DMS 273 treated with DMSO at 0.1 percent for 48 hours (cell line): ENCODE measurements around the gene RND2.
"Not testable (repeated sequence)": the region's sequence is repeated elsewhere in the genome, so short reads cannot be mapped to it uniquely, and the experiment has no call there.

Source experiments
- DNase-seq: peaks from one replicate; lab custom pipeline; 2025; lab: John Stamatoyannopoulos, UW

RND2 gene

DNA sequence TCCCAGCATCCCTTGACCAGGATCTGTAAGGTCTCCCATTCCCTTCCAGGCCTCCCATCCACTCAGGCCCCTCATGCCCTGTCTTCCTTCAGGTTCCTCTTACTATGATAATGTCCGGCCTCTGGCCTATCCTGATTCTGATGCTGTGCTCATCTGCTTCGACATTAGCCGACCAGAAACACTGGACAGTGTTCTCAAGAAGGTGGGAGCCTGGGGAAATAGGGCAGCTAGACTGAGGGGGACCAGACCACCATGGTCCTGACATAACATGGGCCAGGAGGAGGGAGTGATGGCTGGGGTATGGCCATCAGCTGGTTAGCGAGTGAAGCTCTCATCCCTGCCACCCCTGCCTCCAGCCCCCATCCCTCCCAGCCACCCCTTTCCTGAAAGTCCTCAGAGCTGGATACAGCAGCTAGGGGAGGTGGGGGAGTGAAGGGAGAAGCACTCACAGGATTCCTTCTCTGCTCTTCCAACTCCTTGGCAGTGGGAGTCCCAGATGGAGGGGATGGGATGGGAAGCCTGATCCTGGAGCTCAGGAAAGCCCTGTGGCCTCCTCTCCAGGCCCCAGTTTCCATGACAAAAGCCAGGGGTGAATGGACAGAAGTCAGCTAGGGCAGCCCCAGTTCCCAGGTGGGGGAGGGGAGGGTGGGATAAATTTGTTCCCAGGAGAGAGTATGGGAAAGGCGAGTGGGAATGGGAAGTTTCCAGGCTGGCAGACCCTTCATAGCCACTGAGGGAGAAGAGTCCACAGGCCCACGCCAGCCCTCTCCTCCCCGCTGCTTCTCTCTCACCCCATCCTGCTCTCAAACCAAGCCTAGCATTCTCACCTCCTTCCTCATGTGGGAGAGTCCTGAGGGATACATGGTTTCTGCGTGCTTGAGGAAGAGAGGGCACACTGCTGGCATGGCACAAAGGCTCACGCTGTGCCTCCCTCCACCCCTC, 2.3 kb downstream of the RND2 start:
- DNase-seq, result no peak

DNA sequence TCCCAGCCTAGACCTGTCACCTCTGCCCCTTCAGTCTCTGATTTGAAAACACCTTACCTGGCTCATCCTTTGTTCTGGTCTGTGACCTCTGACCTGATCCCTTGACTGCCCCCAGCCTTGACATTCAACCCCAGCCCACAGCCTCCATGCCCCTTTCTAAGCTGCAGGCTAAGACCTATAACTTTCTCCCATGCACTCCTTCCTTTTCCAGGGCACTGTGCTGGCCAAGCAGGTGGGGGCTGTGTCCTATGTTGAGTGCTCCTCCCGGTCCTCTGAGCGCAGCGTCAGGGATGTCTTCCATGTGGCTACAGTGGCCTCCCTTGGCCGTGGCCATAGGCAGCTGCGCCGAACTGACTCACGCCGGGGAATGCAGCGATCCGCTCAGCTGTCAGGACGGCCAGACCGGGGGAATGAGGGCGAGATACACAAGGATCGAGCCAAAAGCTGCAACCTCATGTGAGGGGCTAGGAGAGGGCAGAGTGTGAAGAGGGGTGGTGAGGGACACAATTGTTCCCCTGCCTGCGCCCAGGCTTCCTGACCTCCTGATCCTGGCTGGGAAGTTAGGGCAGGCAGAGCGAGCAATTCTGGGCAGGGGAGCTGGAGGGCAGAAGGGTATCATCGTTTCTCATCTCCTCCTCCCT, 3.3 kb downstream of the RND2 start:
- no peak for DNase-seq

DNA sequence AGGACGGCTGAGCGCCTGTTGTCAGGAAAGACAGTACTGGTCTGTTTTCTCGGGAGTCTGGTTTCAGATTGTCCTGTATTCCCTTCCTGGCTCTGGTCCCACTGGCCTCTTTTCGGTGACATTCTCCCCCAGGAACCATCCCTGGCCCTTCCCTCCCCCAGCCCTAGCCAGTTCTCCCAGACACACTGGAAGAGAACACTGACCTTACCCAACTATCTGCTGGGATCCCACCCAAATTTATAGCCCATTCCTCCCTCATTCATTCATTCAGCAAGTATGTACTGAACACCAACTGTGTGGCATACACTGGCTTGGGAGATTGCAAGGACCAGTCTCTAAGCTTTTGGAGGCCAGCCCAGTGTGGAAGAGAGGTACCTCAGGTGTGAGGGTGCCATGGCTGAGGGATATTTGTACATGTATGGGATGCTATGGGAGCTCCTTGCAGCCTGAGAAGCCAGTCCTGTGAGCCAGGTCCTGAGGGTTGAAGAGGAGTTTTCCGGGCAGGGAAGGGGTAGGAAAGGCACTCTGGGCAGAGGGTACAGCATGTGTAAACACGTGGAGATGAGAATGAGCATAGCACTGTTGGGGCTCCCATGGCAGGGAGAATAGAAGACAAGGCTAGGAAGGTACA, 5.2 kb downstream of the RND2 start:
- no peak for DNase-seq

DNA sequence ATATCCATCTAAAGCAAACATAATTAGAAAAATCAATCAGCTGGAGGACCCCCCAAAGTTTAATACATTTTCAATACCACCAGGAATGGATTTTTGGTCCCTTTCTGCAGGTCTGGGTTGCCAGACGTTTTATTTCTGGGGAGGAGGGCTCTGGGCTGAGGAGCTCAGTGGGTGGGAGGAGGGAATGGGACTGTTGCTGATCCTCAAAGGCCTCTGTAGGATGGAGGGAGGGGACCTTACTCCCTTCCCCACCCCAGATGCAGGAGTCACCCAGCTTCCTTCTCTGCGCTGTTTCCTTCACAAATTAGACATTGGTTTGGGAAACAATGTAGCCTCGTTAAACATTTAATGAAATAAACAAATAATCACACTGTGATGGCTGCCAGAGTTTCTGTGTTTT, 6.6 kb downstream of the RND2 start:
- DNase-seq, result no peak

DNA sequence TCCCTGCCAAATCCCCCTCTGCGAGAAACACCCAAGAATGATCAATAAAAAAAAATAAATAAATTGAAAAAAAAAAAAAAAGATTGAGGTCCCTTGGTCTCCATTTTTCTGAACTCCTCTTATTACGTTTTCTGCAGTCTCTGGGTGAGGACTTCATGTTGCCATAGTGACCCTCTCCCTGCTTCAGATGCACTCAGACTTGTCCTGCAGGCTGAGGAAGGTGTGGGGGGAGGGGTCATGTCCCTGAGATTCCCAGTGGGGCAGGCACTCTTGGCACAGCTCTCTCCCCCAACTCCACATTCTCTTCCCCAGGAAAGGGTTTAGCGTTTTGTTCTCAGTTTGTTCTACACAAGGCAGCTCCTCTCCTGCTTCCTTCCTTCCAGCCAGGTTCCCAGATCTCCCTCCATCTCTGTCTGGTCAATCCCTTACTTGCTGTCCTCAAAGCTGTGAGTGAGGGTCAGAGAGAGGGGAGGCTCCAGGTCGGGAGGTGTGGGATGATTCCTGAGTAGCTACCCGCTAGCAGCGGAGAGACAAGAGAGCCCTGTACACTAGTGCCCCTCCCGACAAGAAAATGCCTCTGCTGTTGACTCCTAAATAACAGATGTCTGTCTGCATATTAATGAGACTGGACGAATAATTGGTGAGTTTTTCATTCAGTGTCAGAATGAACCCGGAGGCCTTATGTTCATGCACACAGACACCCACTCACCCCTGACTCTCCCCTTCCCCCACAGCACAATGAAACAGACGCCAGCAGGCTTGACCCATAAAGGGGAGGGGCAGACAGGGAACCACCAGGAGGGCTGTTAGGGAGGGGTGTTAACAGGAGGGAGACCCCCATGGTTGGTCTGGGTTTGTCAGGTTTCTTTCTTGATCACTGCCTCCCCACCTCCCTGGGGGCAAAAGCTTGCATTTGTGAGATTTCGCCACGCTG, 9.2 kb downstream of the RND2 start:
- peak; percentile 97 for DNase-seq

DNA sequence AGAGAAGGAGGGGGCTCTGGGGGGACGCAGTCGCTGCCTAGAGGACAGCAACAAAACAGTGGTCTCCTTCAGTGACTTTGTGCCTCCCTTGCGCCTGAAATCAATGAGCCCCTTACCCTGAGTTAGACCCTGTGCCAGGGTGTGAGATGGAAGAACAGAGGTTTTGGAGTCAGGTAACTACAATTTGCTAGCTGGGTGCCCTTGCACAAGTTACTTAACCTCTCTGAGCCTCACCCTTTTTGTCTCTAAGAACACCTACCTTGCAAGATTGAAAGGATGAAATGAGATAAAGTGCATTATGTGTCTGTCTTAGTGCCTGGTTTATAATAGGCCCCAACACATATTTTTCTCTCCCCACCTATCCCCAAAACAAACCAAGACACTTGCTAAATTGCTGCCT, 9.9 kb downstream of the RND2 start:
- DNase-seq, result no peak

DNA sequence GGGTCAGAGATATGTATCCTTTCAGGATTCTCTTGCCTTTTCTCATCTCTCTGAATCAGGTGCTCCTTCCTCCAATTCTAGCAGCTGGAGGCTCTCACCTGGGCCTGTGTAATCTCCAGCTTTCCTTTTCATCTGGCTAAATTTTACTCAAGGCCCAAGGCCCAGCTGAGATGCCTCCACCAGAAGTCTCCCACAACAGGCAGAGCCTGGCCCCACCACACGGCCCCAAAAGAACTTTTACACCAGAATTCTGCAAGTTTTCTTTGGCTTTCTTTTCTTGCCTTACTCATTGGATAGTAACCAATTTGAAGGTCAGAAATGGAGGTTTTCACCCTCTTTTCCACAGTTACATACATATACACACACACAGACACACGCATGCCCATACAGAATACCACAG, 14.6 kb downstream of the RND2 start:
- DNase-seq, result no peak

DNA sequence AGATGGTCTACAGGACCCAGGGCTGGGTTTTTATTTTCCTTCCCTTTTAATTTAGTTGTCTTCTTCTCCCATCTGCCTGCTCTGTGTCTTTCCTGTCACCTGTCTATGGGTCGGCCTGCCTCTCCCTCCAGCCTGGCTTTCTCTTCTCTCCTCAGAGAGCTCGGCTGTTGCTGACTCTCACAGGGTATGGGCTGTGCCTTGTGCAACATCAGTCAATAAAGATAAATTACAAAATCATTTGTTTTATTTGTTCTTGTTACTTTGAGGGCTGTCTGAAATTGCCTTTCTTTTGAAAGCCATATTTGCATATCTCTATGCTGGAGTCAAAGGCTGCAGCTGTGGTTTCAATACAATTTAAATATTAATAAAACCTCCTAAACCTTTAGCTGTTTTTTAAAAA, 15.6 kb downstream of the RND2 start:
- DNase-seq, result no peak

DNA sequence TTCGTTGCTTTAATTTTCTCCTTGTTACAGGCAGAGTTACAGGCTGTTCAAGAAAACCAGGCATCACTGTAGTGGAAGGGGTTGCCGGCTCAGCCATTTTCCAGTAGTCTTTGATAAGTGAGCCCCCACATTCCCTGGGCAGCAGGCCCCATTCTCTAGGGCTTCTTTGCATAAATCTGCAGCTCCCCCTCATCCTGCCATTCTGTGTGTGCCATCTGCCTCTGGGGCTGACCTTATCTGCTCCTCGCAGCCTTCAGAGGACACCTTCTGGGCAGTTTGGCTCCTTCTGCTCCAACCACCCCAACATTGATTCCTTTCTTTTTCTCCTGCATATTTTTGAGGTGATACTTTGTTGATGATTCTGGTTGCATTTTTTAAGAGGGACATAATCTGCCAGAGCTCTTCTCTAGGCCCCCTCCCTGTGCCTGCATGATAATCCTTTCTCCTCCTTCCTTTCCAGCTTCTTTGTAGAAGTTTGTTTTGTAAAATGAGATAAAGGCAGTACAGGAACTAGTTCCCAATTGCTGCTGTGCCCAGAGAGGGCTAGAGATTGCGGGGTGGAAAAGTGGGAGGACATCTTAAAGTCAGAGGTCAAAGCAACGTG, 17.1 kb downstream of the RND2 start:
- peak; percentile 66 for DNase-seq

DNA sequence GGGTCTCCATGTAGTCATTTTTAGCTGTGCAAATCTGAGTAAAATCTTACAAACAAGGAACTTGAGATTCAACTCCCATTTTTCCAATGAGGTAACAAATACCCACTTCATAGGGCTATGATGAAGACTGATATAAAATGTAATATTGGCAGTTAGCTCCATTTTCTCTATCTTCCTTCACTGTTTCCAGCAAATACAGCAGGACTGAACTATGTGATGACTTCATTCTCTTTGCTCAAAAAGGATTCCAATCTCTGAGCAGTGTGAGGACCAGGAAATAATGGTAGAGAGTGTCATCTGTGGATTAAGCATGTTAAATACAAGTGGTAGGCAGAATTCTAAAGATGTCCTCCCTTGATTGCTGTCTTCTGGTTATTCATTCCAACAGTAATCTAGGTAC, 18.3 kb downstream of the RND2 start:
- DNase-seq, result no peak

DNA sequence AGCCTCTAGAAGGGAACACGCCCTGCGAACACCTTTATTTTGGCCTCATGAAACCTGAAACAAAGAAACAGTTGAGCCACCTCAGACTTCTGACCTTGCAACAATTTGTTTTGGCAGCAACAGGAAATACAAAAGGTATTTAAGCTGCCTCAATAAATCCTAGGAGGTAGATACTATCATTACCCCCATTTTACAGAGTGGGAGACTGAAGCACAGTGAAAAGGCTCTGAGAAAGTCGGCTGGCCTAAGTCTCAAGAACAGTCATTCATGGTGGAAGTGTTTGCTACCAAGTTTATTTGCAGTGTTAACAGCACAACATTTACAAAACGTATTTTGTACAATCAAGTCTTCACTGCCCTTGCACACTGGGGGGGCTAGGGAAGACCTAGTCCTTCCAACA, 19.0 kb downstream of the RND2 start:
- no peak for DNase-seq

DNA sequence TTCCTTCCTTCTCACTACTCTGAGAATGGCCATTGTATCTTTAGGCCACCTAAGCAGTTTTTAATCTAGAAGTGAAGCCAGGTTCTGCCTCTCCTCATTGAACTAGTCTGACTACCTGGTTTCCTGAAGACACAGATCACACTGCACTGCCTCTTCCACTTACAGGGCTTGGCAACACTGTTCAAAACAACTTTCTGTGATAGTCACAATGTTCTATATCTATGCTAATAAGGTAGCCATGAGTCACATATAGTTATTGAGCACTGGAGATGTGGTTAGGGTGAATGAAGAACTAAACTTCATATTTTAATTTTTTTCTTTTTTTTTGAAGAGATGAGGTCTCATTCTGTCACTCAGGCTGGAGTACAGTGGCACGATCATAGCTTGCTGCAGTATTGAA, 26.9 kb downstream of the RND2 start:
- no peak for DNase-seq

DNA sequence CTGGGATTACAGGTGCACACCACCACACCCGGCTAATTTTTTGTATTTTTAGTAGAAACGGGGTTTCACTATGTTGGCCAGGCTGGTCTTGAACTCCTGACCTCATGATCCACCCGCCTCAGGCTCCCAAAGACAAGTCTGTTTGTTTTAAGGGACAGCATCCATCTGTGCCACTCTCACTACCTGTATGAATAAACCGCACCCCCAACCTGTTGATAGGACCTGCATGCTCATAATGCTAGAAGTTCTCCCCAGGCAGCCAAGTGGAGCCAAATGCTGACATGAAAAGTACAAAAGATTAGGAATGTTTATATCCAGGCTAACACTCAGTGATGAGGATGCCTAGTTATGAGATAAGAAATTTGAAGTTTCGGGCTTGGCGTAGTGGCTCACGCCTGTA, 28.0 kb downstream of the RND2 start:
- not testable (repeated sequence) for DNase-seq

DNA sequence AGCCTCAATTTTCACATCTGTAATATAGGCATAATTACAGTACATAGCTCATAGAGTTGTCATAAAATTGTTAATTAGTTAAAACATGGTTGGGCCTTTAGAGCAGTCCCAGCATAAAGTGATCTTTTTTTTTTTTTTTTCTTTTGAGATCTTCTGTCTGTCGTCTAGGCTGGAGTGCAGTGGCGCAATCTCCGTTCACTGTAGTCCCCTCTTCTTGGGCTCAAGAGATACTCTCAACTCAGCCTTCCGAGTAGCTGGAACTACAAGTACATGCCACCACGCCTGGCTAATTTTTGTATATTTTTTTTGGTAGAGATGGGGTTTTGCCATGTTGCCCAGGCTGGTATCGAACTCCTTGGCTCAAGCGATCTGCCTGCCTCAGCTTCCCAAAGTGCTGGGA, 31.0 kb downstream of the RND2 start:
- DNase-seq, result no peak

DNA sequence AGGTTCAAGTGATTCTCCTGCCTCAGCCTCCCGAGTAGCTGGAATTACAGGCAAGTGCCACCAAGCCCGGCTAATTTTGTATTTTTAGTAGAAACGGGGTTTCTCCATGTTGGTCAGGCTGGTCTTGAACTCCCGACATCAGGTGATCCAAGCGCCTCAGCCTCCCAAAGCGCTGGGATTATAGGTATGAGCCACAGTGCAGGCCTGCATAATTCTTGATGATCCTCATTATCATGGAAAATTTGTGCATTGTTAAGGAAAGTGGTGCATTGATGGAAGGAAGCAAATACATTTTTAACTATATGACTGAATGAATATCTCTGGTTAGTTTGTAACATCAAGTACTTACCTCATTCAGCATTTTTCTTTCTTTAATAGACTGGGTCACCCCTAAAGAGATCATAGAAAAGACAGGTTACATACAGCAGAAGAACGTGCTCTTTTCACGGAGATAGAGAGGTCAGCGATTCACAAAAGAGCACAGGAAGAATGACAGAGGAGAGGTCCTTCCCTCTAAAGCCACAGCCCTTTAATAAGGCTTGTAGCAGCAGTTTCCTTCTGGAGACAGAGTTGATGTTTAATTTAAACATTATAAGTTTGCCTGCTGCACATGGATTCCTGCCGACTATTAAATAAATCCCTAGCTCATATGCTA, 38.1 kb downstream of the RND2 start:
- DNase-seq, result no peak

DNA sequence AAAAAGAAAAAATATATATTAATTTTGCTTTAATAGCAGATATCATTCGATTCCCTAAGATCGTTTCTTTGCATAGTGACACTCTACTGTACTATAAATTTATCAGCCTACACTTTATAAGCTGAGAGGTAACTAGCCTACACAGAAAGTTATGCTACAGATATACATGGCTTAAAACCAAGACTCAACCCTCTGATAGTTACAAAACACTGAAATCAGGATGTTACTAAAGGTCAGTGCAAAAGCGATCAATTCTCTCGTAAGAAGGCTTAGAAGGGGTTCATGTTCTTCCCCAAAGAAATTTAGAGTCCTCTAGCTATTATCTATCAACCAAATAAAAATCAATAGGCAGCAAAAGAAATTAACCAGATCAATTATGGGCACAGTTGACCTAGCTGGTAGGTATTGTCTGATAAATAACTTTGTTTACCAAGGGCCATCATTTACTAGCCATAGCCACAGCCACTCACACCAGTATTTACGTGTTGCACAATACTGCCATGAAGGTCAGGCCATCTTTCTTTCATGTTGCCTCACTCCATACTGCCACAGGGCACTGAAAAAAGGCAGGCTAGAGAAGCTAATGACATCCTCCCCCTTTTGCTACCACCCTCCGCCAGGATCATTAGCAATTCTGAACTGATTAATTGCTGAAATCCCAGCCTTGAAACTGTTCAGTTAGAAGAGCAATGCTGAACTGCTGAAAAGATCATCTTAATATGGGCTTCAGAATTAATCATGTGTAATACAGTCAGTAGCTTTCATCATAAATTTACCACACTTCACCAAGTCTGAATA, 43.7 kb downstream of the RND2 start:
- no peak for DNase-seq

DNA sequence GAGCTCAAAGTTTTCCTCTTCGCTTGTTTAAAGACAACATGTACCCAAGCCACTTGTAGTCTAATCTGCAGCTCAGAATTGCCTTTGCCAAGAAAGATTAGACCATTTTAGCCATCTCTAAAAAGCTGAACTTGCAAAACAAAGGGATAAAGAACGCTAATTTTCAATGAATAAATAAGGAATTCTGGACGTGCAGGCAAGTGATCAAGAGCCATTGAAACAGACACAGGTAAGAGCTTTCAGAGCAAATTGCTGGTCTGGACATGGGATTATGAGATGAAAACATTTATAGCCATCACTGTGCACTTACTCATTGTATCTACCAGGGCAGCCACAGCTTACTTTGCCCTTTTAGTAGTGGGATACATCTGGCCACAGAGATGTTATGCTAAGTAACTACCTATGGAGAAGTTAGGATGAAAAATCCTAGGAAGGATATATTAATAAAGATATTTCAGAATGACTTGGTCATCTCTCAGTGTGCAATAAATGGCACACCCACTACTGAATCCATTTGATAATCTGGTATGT, 44.4 kb downstream of the RND2 start:
- DNase-seq, result no peak

DNA sequence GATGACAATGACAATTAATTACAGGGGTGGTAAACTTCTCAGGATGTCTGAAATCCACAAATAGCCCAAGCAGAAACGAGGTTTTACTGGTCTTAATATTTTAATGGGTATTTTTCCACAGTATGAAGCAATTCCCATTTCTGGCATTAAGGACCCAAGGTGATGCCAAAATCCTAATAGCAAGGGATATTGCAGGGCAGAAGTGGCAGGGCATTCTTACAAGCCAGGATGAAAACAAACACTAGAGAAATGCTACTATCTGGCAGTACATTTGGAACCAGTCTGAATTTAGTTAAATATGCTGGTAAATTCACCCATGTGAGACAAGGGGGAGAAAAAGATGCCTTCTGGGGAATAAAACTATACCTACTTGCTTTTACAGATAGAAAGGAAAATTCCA, 45.2 kb downstream of the RND2 start:
- no peak for DNase-seq

DNA sequence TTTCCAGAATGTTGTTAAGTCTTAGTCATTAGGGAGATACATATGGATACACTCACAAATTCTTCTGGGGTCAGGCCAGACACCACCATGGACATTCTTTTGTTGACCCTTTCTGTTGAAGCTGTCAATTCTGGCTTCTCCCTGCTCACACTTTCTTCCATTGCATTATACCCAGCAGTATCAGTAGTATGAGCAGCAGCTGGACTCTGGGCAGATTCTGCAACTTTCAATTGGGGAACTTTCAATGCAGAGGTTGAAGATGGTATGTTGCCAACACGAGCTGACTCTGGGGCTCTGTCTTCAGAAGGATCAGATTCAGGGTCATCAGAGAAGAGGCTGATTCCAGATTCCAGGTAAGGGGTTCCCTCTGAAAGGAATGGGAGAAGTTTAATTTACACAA, 45.8 kb downstream of the RND2 start:
- no peak for DNase-seq

DNA sequence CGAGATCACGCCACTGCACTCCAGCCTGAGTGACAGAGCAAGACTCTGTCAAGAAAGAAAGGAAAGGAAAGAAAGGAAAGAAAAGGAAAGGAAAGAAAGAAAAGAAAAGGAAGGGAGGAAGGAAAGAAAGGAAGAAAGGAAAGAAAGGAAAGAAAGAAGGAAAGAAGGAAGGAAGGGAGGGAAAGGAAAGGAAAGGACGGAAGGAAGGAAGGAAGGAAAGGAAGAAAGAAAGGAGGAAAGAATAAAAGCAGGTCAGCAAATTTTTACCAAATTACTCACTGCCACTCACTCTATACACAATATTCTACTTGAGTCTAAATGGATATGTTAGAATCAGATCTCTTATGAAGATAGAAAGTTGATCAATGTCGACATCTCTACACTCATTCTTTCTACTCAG, 49.8 kb downstream of the RND2 start:
- DNase-seq, result no peak
